Fibroblast of lung (primary cell): ENCODE data around the gene ZNRF1.

Source experiments
- CTCF ChIP-seq, 2 donors: IDR thresholded peaks in 1 of 2; conservative IDR thresholded peaks in 1 of 2; 1 replicate in 1 of 2; 2 replicates in 1 of 2; pipeline ENCODE4 v1.5.1; 2011 to 2012; ENCODE audit warnings: low read length in 2 of 2, control low read depth in 1 of 2, inconsistent platforms in 1 of 2, low read depth in 1 of 2, mild to moderate bottlenecking in 1 of 2
- EZH2 ChIP-seq: IDR thresholded peaks from 2 replicates; pipeline ENCODE4 v1.5.1; 2012; ENCODE audit warnings: low read length, control low read depth, mild to moderate bottlenecking; ENCODE audit errors: missing control alignments

DNA sequence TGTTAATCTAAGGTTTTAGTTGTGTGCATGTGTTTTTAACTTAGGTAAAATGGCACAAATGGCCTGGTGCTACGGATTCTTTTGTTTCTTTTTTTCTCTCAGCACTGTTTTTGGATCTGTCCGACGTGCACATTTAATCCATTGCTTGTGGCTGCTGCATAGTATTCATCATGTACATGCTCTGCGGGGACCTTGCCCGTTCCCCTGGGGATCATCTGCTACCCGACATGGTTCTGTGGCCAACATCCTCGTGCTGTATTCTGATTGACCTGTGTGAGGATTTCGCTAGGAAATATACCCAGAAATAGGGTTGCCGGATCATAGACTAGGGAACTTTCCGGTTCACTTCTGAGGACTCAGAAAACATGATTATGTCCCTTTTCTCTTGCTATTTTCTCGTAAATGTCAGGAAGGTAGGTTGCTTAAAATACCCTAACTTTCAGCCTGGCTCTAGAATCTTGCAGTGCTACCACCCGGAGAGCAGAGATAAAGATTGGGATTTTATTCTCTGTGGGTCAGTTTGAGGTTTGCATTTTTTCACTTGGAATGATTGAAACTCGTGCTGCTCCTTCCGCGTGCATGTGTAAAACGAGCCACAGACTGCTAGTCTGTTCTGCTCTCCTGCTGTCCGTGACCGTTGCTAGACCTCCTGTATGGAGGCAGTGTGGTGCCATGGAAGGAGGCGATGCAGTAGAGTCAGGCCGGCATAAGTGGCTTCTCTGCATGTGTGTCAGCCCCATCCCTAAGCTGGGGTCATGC lies 74.9 kb downstream of the ZNRF1 start:
- TF ChIP-seq CTCF (conservative IDR thresholded peaks at IDR 0.05 in 1 of 2, IDR thresholded peaks at IDR 0.05 in 1 of 2; ENCODE audit: low read depth in 1 of 2, low read length in 2 of 2) (no peak), EZH2 (no peak)
